ENCODE data around the gene COPA. TPM values are rescaled to one million over a fixed set of nuclear protein-coding genes. Genes with fewer than 3 reads are reported as not detected.

COPA gene
- total RNA-seq, 1 donor from 2014 or later, result 125 TPM

- H3K27ac Mint-ChIP-seq, result no peak overlapping the region
- intact Hi-C loops (cut with micrococcal nuclease), result no loop called here
- H3K9me3 Mint-ChIP-seq, result no peaks in the 10 kb centered on the region
- DNase-seq, result no peak
- no peak overlapping the region for H3K4me3 Mint-ChIP-seq
- peaks cover 56% of the 10 kb centered on the region for H3K36me3 Mint-ChIP-seq (ENCODE audit: low read depth)
- H3K27me3 Mint-ChIP-seq, result no peaks in the 10 kb centered on the region
- H3K4me1 Mint-ChIP-seq, result peaks cover 10% of the 10 kb centered on the region
These were observed 103.3 kb downstream of the COPA start for GRCh38 chr1:160239582-160240299.

Other genes starting within 250 kb of the COPA start
- 25.3 and 26.7 TPM in 2 replicates for gene IGSF8, start 244.6 kb downstream of the COPA start, total RNA-seq
- gene ATP1A2, start 227.5 kb downstream of the COPA start, total RNA-seq, result not detected in 2 replicates
- gene ATP1A4, start 191.6 kb downstream of the COPA start, total RNA-seq, result not detected in 2 replicates
- gene CASQ1, start 152.7 kb downstream of the COPA start, total RNA-seq, result not detected in 2 replicates
- gene PEA15, start 137.9 kb downstream of the COPA start, total RNA-seq, result 70.2 and 70.9 TPM in 2 replicates
- 117 and 121 TPM in 2 replicates for gene DCAF8, start 80.7 kb downstream of the COPA start, total RNA-seq
- gene PEX19, start 58.1 kb downstream of the COPA start, total RNA-seq, result 51.8 and 60.2 TPM in 2 replicates
- gene NCSTN, start 133 bp upstream of the COPA start, total RNA-seq, result 73.6 and 81.1 TPM in 2 replicates
- 0.40 and 0.54 TPM in 2 replicates for gene NHLH1, start 23.8 kb upstream of the COPA start, total RNA-seq
- 0.02 and 0.05 TPM in 2 replicates for gene VANGL2, start 57.3 kb upstream of the COPA start, total RNA-seq
- 53.8 and 55.4 TPM in 2 replicates for gene SLAMF6, start 180.0 kb upstream of the COPA start, total RNA-seq
- 17.3 and 17.7 TPM in 2 replicates for gene CD84, start 236.2 kb upstream of the COPA start, total RNA-seq